B cell (primary cell): ENCODE measurements around the gene FAM118A. TPM values are rescaled to one million over a fixed set of nuclear protein-coding genes. Genes with fewer than 3 reads are reported as not detected.

Experiments
- ATAC-seq: fragments of 200-7000 bp; cut with Tn5 transposase; one replicate; pipeline ENCODE4 v1.10.0; 2021; ENCODE audit warnings: low read depth, mild to moderate bottlenecking, moderate number of reproducible peaks, moderate library complexity
- CTCF ChIA-PET: fragments of 350-600 bp; sonication (Branson Sonifier 250); formaldehyde crosslinking; loops from one replicate; lab custom pipeline; 2021; ENCODE audit warnings: antibody characterized with exemption, inconsistent platforms; lab: Charles Lee
- POLR2A ChIA-PET: fragments of 350-600 bp; sonication (Branson Sonifier 250); formaldehyde crosslinking; loops from one replicate; lab custom pipeline; 2021; ENCODE audit warnings: antibody characterized with exemption; lab: Charles Lee
- DNase-seq: peaks from one replicate; pipeline ENCODE4 v3.0.0; 2013
- H2AFZ ChIP-seq: 2 replicates; pipeline ENCODE4 v1.6.1; 2012; ENCODE audit warnings: mild to moderate bottlenecking, low read depth, low read length; ENCODE audit not compliant: insufficient read depth, poor library complexity, severe bottlenecking
- H3K27ac ChIP-seq, 2 donors: 1 replicate in 1 of 2; 2 replicates in 1 of 2; pipeline ENCODE4 v1.5.1; 2012 to 2013; ENCODE audit warnings: low read length in 2 of 2, mild to moderate bottlenecking in 2 of 2, moderate library complexity in 1 of 2
- H3K27me3 ChIP-seq, 4 experiments: fragments of 200-600 bp in 1 of 4; sonication (generic) in 1 of 4; replicated peaks in 1 of 4; 1 replicate in 2 of 4; 2 replicates in 2 of 4; pipeline versions ENCODE4 v1.6.1 to v1.7.0; 2013 to 2016; ENCODE audit warnings: low read length in 3 of 4, mild to moderate bottlenecking in 2 of 4, mixed read lengths in 1 of 4, moderate library complexity in 1 of 4; ENCODE audit not compliant: insufficient read depth in 4 of 4, control insufficient read depth in 3 of 4; ENCODE audit errors: control extremely low read depth in 1 of 4
- H3K36me3 ChIP-seq, 2 experiments: replicated peaks in 1 of 2; 1 replicate in 1 of 2; 2 replicates in 1 of 2; pipeline versions ENCODE4 v1.6.1 to v1.7.1; 2013; ENCODE audit warnings: low read length in 1 of 2; ENCODE audit not compliant: insufficient read depth in 2 of 2, control insufficient read depth in 1 of 2; ENCODE audit errors: control extremely low read depth in 1 of 2, extremely low read depth in 1 of 2
- H3K4me1 ChIP-seq, 2 donors: fragments of 200-600 bp in 1 of 2; sonication (generic) in 1 of 2; 1 replicate in 1 of 2; 2 replicates in 1 of 2; pipeline versions ENCODE4 v1.5.1 to v1.6.1; 2013 to 2017; ENCODE audit warnings: low read length in 2 of 2; ENCODE audit not compliant: control insufficient read depth in 2 of 2, insufficient read depth in 2 of 2
- H3K4me2 ChIP-seq: replicated peaks from 2 replicates; pipeline ENCODE3; 2012; ENCODE audit warnings: mild to moderate bottlenecking, low read depth, low read length; ENCODE audit not compliant: poor library complexity, severe bottlenecking
- H3K4me3 ChIP-seq, 5 experiments: fragments of 200-600 bp in 1 of 5; sonication (generic) in 1 of 5; 1 replicate in 3 of 5; 2 replicates in 2 of 5; pipeline versions ENCODE4 v1.5.1 to v1.7.0; 2011 to 2016; ENCODE audit warnings: low read length in 4 of 5, mild to moderate bottlenecking in 4 of 5, low read depth in 2 of 5, control low read depth in 1 of 5, moderate library complexity in 1 of 5; ENCODE audit not compliant: insufficient read depth in 1 of 5; ENCODE audit errors: control extremely low read depth in 1 of 5, extremely low read depth in 1 of 5
- H3K79me2 ChIP-seq: fragments of 200-600 bp; sonication (generic); one replicate; pipeline ENCODE4 v1.6.0; 2016; ENCODE audit warnings: low read length; ENCODE audit not compliant: control insufficient read depth, insufficient read depth
- H3K9ac ChIP-seq: fragments of 200-600 bp; sonication (generic); 2 replicates; pipeline ENCODE4 v1.6.1; 2017; ENCODE audit warnings: mild to moderate bottlenecking, low read length, moderate library complexity
- H3K9me3 ChIP-seq, 3 donors: one replicate each; pipeline versions ENCODE4 v1.6.1 to v1.7.1; 2013; ENCODE audit warnings: low read length in 2 of 3; ENCODE audit not compliant: control insufficient read depth in 2 of 3, insufficient read depth in 1 of 3; ENCODE audit errors: control extremely low read depth in 1 of 3
- H4K20me1 ChIP-seq: 2 replicates; pipeline ENCODE4 v1.6.0; 2012; ENCODE audit warnings: mild to moderate bottlenecking, low read length; ENCODE audit not compliant: insufficient read depth, control insufficient read depth, poor library complexity, severe bottlenecking
- H3K27ac Mint-ChIP-seq: one replicate; pipeline ENCODE4 v1.8.0; 2021; ENCODE audit warnings: mixed read lengths
- H3K27me3 Mint-ChIP-seq: one replicate; pipeline ENCODE4 v1.8.0; 2021; ENCODE audit warnings: mixed read lengths
- H3K4me1 Mint-ChIP-seq: one replicate; pipeline ENCODE4 v1.8.0; 2021; ENCODE audit warnings: mixed read lengths
- H3K4me3 Mint-ChIP-seq: one replicate; pipeline ENCODE4 v1.8.0; 2021; ENCODE audit warnings: mixed read lengths
- H3K9me3 Mint-ChIP-seq: one replicate; pipeline ENCODE4 v1.8.0; 2022; ENCODE audit warnings: mixed read lengths; ENCODE audit not compliant: insufficient read depth
- EZH2 ChIP-seq: IDR thresholded peaks from 2 replicates; pipeline ENCODE4 v1.6.1; 2012; ENCODE audit warnings: borderline replicate concordance, low read depth, mild to moderate bottlenecking, moderate library complexity, low read length; ENCODE audit not compliant: insufficient read depth, poor library complexity, severe bottlenecking
- WGBS: methylation state at CpG from one replicate; pipeline ENCODE4 v1.1.5; 2013; ENCODE audit warnings: missing lambda C conversion rate; ENCODE audit not compliant: insufficient coverage; 5-methylcytosine and 5-hydroxymethylcytosine counted together
- intact Hi-C: fragments of 100-400 bp; cut with micrococcal nuclease; formaldehyde crosslinking; loops from one replicate; pipeline ENCODE4 v1.10.0; 2022
- polyA plus RNA-seq: library from polyadenylated mRNA; depleted of rRNA; stranded (reverse); fragments of >200 nt; gene quantifications from 2 replicates; pipeline ENCODE4 v1.2.3, GENCODE V29; 2012
- total RNA-seq, 2 donors: library from RNA; stranded (reverse); fragments of 120-200 nt in 1 of 2; gene quantifications; 1 replicate in 1 of 2; 2 replicates in 1 of 2; pipeline versions ENCODE4 v1.2.3 to v1.2.4, GENCODE V29; 2013 to 2022
- TF ChIP-seq, protein P1 (sequence below): fragments of 200-600 bp; IDR thresholded peaks from one replicate; pipeline ENCODE4 v1.8.0; 2022; ENCODE audit warnings: antibody characterized with exemption, mild to moderate bottlenecking

Gene FAM118A
- total and polyA plus RNA-seq, 2 donors (not counting 1 experiment from before 2014, with no cell fraction given) = 66.5 to 216 TPM

DNA sequence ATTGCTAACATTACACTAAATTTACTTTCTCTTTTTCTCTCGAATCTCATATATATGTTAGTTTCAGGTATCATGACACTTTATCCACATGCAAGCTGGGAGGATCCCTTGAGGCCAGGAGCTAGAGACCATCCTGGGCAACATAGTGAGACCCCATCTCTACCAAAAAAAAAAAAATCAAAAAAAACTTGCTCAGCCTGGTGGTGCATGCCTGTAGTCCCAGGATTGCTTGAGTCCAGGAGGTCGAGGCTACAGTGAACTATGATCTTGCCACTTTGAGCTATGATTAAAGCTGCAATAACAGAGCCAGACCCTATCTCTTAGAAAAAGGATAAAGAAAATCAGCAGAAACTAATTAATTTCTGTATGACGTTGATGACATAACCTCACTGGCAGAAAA lies 28.7 kb upstream of the FAM118A start:
- DNase-seq = no peak
- H3K4me1 ChIP-seq = peaks cover 20 to 24% of the 10 kb centered on the region in 2 donors
- Mint-ChIP-seq H3K4me3 (no peak overlapping the region), H3K27me3 (no peaks in the 10 kb centered on the region), H3K4me1 (peaks cover 17% of the 10 kb centered on the region), H3K27ac (no peak overlapping the region), H3K9me3 (no peaks in the 10 kb centered on the region)
- H2AFZ ChIP-seq = no peak overlapping the region
- H3K27ac ChIP-seq = no peak overlapping the region
- H3K79me2 ChIP-seq = no peaks in the 10 kb centered on the region
- ChIA-PET POLR2A (no interaction called here), CTCF (no interaction called here)
- no peaks in the 10 kb centered on the region for H4K20me1 ChIP-seq
- no peak overlapping the region for H3K9ac ChIP-seq
- intact Hi-C loops = no loop called here
- no peak for TF ChIP-seq EZH2
- TF ChIP-seq, protein P1, sequence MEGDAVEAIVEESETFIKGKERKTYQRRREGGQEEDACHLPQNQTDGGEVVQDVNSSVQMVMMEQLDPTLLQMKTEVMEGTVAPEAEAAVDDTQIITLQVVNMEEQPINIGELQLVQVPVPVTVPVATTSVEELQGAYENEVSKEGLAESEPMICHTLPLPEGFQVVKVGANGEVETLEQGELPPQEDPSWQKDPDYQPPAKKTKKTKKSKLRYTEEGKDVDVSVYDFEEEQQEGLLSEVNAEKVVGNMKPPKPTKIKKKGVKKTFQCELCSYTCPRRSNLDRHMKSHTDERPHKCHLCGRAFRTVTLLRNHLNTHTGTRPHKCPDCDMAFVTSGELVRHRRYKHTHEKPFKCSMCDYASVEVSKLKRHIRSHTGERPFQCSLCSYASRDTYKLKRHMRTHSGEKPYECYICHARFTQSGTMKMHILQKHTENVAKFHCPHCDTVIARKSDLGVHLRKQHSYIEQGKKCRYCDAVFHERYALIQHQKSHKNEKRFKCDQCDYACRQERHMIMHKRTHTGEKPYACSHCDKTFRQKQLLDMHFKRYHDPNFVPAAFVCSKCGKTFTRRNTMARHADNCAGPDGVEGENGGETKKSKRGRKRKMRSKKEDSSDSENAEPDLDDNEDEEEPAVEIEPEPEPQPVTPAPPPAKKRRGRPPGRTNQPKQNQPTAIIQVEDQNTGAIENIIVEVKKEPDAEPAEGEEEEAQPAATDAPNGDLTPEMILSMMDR = no peak
- H3K4me3 ChIP-seq = no peak overlapping the region
- no peak for ATAC-seq
- no peaks in the 10 kb centered on the region for H3K9me3 ChIP-seq
- H3K27me3 ChIP-seq = peaks cover 0 to 3% (median 0%) of the 10 kb centered on the region in 4 experiments
- no peaks in the 10 kb centered on the region for H3K36me3 ChIP-seq
- 93% methylated on average over 2 of the region's 3 CpGs for WGBS
- no peak overlapping the region for H3K4me2 ChIP-seq

DNA sequence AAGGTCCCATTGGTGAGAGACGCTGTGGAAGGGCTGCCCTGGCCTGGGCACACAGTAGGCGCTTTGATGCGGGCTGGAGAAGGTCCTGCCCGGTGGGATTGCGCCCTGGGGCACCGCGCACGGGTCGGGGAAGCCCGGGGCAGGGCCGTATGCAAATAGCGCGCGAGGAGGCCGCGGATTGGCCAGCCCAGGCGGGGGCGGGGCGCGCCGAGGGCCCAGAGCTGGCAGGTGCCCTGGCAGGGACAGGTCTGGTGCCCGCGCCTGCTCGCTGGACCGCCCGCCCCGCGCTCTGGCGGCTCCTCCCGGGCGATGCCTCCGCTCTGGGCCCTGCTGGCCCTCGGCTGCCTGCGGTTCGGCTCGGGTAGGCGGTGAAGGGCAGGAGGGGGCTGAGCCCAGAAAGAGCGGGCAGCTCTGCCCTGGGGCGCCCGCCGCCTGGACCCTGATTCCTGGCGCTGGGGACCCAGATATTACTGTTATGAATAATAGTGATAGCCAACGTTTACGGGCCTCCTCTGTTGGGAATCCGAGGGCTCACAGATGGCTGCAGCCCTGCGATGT lies 24.9 kb upstream of the FAM118A start, which contains the start of gene UPK3A:
TSS of gene UPK3A (plus strand) at position 245 of the 558 bp plus-strand sequence. CDS start at position 310, 65 bp downstream.
- Mint-ChIP-seq H3K4me3 (peak within 1 kb of the TSS; percentile 59), H3K9me3 (no peaks in the 10 kb centered on the region), H3K27ac (peak within 1 kb of the TSS; percentile 53), H3K27me3 (no peaks in the 10 kb centered on the region), H3K4me1 (peaks cover 41% of the 10 kb centered on the region)
- no peaks in the 10 kb centered on the region for H3K27me3 ChIP-seq
- ATAC-seq (peak; percentile 90), DNase-seq (peak; percentile 85)
- peak within 1 kb of the TSS; percentile 62 for H2AFZ ChIP-seq
- H4K20me1 ChIP-seq = no peaks in the 10 kb centered on the region
- intact Hi-C loops = loop anchor here (1.0 to 2.0 kb wide), 3 partner anchors 15 to 34 kb away; partner anchors contain the start of gene FAM118A
- H3K9ac ChIP-seq = peak within 1 kb of the TSS; percentile 53
- peak within 1 kb of the TSS; percentile 75 for H3K4me2 ChIP-seq
- H3K4me3 ChIP-seq = peak within 1 kb of the TSS; percentile 15 to 45 (median 31)
- WGBS = 11% methylated on average over 46 of the region's 46 CpGs
- ChIA-PET CTCF (interaction anchor here (1.4 kb wide), 1 partner anchor 14 kb away, joined by 3 read pairs; no protein-coding TSS in a partner anchor), POLR2A (interaction anchor here (1.4 to 1.5 kb wide), 2 partner anchors 11 to 15 kb away, joined by 3 to 5 read pairs; no protein-coding TSS in a partner anchor)
- H3K79me2 ChIP-seq = no peaks in the 10 kb centered on the region
- TF ChIP-seq EZH2 = no peak
- TF ChIP-seq, protein P1 = no peak
- no peaks in the 10 kb centered on the region for H3K36me3 ChIP-seq
- peaks cover 0 to 9% (median 0%) of the 10 kb centered on the region in 3 donors for H3K9me3 ChIP-seq
- H3K4me1 ChIP-seq = peaks cover 40 to 56% of the 10 kb centered on the region in 2 donors
- no peak within 1 kb of the TSS for H3K27ac ChIP-seq
